HG02970 (cell line): ENCODE data around the gene POLR2A.

ENCODE experiments used
- ATAC-seq: cut with Tn5 transposase; IDR thresholded peaks from one replicate; pipeline ENCODE4 v1.9.1; 2021; ENCODE audit warnings: mild to moderate bottlenecking, moderate library complexity, moderate number of reproducible peaks; ENCODE audit not compliant: unreplicated experiment, low FRiP score

The POLR2A gene

GRCh38 chr17:7484067-7484918 lies at the start of gene POLR2A:
TSS of gene POLR2A (plus strand) at chr17:7484366.
- peak; percentile 58 for ATAC-seq

DNA sequence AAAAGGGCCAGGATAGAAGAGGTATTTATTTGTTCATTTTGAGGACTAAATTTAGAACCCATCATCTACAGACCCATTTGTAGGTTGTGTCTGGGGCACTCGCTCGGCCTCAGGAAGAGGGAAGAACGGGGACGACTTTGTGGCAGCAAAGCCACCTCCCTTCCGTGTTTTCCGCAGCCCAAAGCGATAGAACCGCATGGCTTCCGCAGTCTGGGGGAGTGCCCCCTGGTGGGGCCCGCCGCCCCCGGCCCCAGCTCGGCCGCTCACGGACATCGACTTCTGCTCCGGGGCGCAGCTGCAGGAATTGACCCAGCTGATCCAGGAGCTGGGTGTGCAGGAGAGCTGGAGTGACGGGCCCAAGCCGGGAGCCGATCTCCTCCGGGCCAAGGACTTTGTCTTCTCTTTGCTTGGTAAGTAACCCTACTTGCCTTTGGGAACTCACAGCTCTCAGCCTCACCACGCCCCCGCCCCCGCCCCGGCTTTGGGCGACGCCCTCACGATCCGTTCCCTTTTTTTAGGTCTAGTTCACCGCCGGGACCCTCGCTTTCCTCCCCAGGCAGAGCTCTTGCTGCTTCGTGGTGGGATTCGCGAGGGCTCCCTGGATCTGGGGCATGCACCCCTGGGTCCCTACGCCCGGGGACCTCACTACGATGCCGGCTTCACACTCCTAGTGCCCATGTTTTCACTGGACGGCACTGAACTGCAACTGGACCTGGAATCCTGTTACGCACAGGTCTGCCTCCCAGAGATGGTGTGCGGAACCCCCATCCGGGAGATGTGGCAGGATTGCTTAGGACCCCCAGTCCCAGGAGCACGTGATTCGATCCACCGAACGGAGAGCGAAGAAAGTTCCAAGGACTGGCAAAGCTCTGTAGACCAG lies 48.2 kb upstream of the POLR2A start:
- ATAC-seq: peak; percentile 19

DNA sequence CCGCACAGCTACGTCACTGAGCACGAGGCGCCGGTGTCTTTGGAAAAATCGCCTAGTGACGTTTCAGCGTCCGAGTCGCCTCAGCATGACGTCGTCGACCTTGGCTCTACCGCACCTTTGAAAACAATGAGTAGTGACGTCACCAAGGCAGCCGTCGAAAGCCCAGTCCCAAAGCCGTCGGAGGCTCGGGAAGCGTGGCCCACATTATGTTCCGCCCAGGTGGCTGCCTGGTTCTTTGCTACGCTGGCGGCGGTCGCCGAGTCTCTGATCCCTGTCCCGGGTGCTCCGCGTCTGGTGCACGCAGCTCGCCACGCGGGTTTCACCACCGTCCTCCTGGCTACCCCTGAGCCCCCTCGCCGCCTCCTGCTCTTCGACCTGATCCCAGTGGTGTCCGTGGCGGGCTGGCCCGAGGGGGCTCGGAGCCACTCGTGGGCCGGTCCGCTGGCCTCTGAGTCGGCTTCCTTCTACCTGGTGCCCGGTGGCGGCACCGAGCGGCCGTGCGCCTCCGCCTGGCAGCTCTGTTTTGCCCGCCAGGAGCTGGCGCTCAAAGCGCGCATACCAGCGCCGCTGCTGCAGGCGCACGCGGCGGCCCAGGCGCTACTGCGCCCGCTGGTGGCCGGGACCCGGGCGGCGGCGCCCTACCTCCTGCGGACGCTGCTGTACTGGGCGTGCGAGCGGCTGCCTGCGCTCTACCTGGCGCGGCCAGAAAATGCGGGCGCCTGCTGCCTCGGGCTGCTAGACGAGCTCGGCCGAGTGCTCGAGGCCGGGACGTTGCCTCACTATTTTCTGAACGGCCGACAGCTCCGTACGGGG lies 47.4 kb upstream of the POLR2A start:
- ATAC-seq: no peak

DNA sequence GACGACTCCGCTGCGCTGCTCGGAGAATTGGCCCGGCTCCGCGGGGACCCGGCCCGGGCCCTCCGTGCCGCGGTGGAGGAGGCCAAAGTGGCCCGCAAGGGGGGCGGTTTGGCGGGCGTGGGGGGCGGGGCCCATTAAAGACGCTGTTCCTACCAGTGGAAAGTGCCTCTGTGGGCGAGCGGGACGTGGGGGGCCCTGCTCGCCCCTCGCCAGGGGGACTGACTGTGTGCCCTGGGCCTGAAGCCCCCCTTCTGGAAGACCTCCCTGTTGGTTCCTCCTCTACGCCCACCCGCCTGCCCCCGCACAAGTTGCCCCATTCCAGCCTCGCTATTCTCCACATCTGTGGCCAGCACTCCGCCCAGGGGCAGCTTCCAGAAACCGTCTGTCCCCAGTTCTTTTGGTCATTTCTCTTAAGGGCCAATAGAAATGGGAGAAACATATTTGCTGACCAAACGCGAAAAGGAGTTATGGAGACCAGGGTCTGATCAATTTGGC lies 46.8 kb upstream of the POLR2A start:
- no peak for ATAC-seq

DNA sequence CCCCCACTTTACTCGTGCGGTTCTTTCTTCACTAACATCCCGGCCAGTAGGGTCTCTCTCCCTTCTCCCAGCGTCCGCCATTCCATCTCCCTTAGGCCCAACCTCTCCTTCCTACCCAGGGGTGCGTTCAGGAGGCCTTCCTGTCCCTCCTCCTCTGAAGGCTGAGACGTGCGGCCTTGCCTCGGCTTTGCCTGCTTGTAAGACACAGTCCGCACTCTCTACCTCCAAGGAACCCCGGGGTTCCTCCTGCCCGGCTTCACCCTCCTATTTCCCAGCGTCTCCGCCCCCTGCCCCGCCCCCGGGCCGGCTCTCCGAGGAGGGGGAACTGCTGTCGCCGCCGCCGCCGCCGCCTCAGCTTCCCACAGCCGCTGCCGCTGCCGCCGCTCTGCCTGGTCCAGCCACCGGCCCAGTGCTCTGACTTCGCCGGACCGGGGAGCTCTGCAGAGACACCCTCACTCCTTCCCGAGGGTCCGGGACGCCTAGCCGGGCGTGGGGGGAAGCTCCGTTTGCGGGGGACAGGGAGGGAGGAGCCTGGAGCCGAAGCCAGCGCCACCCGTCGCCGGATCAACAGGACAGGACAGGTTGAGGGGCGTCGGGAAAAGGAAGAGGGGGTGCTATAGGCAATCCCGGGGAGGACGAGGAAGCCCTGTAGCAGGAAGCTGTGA lies 46.1 kb upstream of the POLR2A start:
- ATAC-seq: no peak

DNA sequence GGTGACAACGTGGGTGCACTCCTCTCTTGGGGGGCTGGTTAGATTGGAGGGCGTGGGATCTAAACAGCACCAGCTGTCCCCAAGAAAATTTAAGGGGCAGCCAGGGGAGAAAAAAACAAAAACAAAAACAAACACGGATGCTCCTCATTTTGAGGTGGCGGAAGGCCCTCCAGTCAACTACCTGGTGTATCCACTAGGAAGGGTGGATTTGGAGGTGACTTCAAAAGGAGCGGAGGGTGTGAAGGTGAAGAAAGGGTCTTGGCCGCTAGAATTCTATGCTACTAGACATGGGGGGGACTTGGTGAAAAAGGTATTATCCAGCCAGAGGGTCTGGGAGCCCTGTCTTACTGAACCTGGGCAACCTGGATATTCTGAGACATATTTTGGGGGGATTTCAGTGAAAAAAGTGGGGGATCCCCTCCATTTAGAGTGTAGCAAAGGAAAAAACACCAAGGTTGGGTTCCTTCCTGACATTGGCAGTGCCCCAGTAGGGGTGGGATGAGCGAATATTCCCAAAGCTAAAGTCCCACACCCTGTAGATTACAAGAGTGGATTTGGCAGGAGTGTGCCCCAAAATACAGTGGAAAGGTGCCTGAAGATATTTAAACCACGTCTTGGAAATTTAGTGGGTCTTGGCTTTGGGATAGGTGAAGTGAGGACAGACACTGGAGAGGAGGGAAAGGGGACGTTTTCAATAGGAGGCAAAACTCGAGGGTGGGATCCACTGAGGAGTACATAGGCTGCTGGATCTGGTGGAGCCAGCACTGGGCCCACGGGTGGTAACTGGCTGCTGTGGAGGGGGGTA lies 45.3 kb upstream of the POLR2A start:
- ATAC-seq: no peak

DNA sequence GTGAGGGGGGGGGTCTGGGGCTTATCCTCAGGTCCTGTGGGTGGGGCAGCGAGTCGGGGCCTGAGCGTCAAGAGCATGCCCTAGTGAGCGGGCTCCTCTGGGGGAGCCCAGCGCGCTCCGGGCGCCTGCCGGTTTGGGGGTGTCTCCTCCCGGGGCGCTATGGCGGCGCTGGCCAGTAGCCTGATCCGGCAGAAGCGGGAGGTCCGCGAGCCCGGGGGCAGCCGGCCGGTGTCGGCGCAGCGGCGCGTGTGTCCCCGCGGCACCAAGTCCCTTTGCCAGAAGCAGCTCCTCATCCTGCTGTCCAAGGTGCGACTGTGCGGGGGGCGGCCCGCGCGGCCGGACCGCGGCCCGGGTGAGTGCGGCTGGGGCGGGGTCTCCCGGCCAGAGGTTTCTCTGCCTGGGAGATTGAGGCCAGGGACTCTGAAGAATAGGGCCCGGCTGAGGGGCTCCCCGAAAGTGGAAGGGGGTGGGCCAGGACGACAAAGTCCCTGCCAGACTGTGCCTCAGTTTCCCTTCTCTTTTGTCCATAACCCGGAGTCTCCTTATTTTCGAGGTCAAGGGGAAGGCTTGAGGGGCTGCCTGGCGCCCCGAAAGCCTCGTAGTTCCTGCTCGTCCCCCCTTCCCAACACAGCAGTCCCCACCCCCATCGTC lies 44.6 kb upstream of the POLR2A start, which contains the start of gene FGF11:
Gene FGF11 (plus strand): TSS at position 51 of the 651 bp plus-strand sequence. CDS start 109 bp downstream, at position 160.
- no peak for ATAC-seq

- no peak for ATAC-seq
These were observed 43.9 kb upstream of the POLR2A start for GRCh38 chr17:7440113-7440833.

DNA sequence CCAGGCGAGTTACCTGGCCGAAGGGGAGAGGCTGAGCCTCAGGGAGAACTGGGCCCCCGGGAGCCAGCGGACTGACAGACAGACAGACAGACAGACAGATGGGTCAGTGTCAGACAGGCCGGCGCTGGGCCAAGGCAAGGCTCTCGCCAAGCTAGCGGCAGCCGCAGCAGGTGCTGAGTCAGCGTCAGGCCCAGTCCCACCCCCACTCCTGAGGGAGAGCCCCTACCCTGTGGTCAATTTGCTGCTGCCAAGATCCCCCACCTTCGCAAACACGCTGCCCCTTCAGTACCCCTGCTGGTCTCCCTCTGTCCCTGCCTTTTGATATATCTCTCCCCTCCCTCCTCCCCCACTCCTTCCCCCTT lies 43.4 kb upstream of the POLR2A start:
- ATAC-seq: no peak

- ATAC-seq: no peak
These were observed 42.9 kb upstream of the POLR2A start for GRCh38 chr17:7441266-7441665.

DNA sequence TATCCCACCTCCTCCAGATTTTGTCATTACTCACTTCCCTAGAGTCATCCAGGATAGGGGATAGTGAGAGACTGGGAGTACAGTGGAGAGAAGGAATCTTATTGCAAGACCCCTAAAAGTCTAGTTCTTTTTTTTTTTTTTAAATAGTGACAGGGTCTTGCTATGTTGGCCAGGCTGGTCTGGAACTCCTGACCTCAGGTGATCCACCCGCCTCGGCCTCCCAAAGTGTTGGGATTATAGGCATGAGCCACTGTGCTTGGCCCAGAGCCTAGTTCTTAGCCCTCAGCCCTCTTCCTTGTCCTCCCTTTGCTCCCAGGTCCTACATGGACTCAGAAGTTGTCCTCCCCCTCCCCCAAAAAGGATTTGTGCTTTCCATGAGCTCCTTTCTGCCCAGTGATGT lies 42.0 kb upstream of the POLR2A start:
- no peak for ATAC-seq

DNA sequence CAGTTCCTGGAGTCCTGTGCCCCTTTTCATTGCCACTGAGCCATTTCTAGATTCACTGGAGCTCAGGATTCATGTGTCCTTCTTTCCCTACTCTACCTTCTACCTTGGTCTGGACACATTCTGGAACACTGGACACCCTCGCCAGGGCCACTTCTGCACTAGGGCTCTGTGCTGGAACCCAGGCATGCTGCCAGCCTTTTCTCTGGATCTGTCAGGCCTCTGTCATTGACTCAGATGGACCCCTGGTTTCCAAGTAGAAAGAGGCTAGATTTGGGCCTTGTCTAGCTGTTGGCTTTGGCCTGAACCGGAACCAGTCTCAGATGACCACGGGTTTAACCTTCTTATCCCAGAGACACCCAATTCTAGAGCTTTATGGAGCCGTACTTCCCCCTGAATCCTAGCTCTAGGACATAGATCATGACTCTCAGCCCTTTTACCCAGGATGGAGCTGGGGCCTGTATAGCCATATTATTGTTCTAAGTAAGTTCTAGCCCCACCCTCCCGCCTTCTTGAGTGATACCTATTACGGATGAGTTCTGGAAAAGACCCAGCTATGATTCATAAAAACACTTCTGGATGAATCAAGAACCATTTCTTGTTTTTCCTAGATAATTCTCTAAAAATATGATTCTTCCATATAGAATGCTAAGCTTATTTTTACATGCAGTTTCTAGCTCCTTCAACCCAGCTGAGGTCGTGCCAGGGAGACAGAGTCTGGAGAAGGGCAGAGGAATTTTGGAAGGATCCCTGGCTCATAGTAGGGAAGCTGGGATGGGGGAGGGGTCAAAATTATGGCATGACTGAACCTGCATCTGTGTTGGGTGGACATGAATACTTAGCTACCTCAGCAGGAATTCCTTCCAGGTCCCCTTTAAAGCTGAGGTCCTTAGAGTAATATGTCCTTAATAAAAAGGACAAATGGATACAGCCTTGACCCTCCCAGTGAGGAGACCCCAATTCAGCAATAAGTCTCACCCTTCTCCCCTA lies 40.4 kb upstream of the POLR2A start:
- ATAC-seq: no peak

GRCh38 chr17:7444682-7445618 lies 39.2 kb upstream of the POLR2A start, which contains the start of gene CHRNB1:
TSS of gene CHRNB1 (plus strand) at chr17:7445061. CDS start at chr17:7445128, 67 bp downstream.
- no peak for ATAC-seq

DNA sequence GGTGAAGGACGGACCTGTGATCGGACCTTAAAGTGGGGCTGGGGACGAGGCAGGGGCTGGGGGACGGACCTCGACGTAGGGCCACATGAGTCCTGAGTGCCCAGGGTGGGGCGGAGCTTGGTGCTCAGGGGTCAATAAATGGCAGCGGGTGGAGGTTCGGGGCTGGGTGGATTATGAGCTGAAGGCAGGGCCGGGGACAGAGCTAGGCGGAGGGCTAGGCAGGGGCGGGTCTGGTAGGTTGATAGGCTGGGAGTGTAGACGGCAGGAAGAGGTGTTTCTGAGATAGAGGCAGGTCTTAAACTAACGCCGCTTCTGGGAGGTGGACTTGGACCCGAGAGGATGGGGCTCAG lies 38.6 kb upstream of the POLR2A start:
- ATAC-seq: no peak

GRCh38 chr17:7448461-7448860 lies 35.7 kb upstream of the POLR2A start:
- no peak for ATAC-seq
